Natural killer cell (primary cell): ENCODE data around the gene TOLLIP. TPM values are rescaled to one million over a fixed set of nuclear protein-coding genes. Genes with fewer than 3 reads are reported as not detected.
A peak's percentile ranks its signal among the peaks of the same experiment; 100 is the strongest.
"Not testable (repeated sequence)": the region's sequence is repeated elsewhere in the genome, so short reads cannot be mapped to it uniquely, and the experiment has no call there.

Experiments
- ATAC-seq, 3 donors: fragments of 150-1000 bp in 2 of 3; fragments of 200-7000 bp in 1 of 3; cut with Tn5 transposase; 1 replicate in 1 of 3; 2 replicates in 2 of 3; pipeline ENCODE4 v1.10.0; 2021; ENCODE audit warnings: mild to moderate bottlenecking in 2 of 3, moderate library complexity in 2 of 3
- DNase-seq, 2 donors: peaks; one replicate each; pipeline versions ENCODE4 v3.0.0 to v3.0.0-alpha.2; 2013 to 2021; ENCODE audit warnings: mixed read lengths in 1 of 2
- H3K27ac ChIP-seq: one replicate; pipeline ENCODE4 v1.5.1; 2013; ENCODE audit warnings: mild to moderate bottlenecking, low read length
- H3K27me3 ChIP-seq: one replicate; pipeline ENCODE4 v1.6.1; 2013; ENCODE audit warnings: low read length; ENCODE audit not compliant: control insufficient read depth, insufficient read depth
- H3K36me3 ChIP-seq: one replicate; pipeline ENCODE4 v1.6.1; 2013; ENCODE audit warnings: low read length; ENCODE audit not compliant: control insufficient read depth, insufficient read depth
- H3K4me1 ChIP-seq: one replicate; pipeline ENCODE4 v1.6.1; 2013; ENCODE audit warnings: low read length; ENCODE audit not compliant: control insufficient read depth, insufficient read depth
- H3K4me3 ChIP-seq: one replicate; pipeline ENCODE4 v1.5.1; 2013; ENCODE audit warnings: low read length
- H3K9me3 ChIP-seq: one replicate; pipeline ENCODE4 v1.6.1; 2013; ENCODE audit warnings: low read length; ENCODE audit not compliant: control insufficient read depth, insufficient read depth
- H3K27ac Mint-ChIP-seq, 2 donors: one replicate each; pipeline ENCODE4 v1.8.0; 2022; ENCODE audit warnings: mild to moderate bottlenecking in 2 of 2, mixed read lengths in 2 of 2, moderate library complexity in 1 of 2
- H3K27me3 Mint-ChIP-seq, 2 donors: one replicate each; pipeline ENCODE4 v1.8.0; 2022; ENCODE audit warnings: low read depth in 2 of 2, mixed read lengths in 2 of 2
- H3K36me3 Mint-ChIP-seq: one replicate; pipeline ENCODE4 v1.8.0; 2022; ENCODE audit warnings: mixed read lengths
- H3K4me1 Mint-ChIP-seq, 2 donors: one replicate each; pipeline ENCODE4 v1.8.0; 2022; ENCODE audit warnings: mixed read lengths in 2 of 2
- H3K4me3 Mint-ChIP-seq: one replicate; pipeline ENCODE4 v1.8.0; 2022; ENCODE audit warnings: mild to moderate bottlenecking, moderate library complexity, mixed read lengths
- H3K9me3 Mint-ChIP-seq, 2 donors: one replicate each; pipeline ENCODE4 v1.8.0; 2022; ENCODE audit warnings: mixed read lengths in 2 of 2
- WGBS: methylation state at CpG from one replicate; pipeline ENCODE4 v1.1.7; 2013; ENCODE audit warnings: missing lambda C conversion rate; ENCODE audit not compliant: insufficient coverage; 5-methylcytosine and 5-hydroxymethylcytosine counted together
- intact Hi-C: fragments of 100-400 bp; cut with micrococcal nuclease; formaldehyde crosslinking; loops from one replicate; pipeline ENCODE4 v1.14.2; 2022
- total RNA-seq, 4 donors: library from RNA; stranded (reverse); fragments of 120-200 nt in 1 of 4; gene quantifications; one replicate each; pipeline versions ENCODE4 v1.2.3 to v1.2.4, GENCODE V29; 2013 to 2022
- TF ChIP-seq, protein P1 (sequence below): fragments of 200-600 bp; IDR thresholded peaks from one replicate; pipeline ENCODE4 v1.8.0; 2022; ENCODE audit warnings: antibody characterized with exemption

Gene TOLLIP
- total RNA-seq, 3 donors from 2014 or later (not counting 1 experiment from before 2014, with no cell fraction given), result 49.3 to 61.8 (median 54.8) TPM

- no peak overlapping the region for H3K4me3 Mint-ChIP-seq
- no peaks in the 10 kb centered on the region for H3K9me3 Mint-ChIP-seq
- TF ChIP-seq, protein P1, sequence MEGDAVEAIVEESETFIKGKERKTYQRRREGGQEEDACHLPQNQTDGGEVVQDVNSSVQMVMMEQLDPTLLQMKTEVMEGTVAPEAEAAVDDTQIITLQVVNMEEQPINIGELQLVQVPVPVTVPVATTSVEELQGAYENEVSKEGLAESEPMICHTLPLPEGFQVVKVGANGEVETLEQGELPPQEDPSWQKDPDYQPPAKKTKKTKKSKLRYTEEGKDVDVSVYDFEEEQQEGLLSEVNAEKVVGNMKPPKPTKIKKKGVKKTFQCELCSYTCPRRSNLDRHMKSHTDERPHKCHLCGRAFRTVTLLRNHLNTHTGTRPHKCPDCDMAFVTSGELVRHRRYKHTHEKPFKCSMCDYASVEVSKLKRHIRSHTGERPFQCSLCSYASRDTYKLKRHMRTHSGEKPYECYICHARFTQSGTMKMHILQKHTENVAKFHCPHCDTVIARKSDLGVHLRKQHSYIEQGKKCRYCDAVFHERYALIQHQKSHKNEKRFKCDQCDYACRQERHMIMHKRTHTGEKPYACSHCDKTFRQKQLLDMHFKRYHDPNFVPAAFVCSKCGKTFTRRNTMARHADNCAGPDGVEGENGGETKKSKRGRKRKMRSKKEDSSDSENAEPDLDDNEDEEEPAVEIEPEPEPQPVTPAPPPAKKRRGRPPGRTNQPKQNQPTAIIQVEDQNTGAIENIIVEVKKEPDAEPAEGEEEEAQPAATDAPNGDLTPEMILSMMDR, result no peak
- intact Hi-C loops, result no loop called here
- DNase-seq (no peak), ATAC-seq (no peak)
- H3K36me3 Mint-ChIP-seq, result no peaks in the 10 kb centered on the region
- H3K4me1 Mint-ChIP-seq, result peaks cover 0 to 21% of the 10 kb centered on the region in 2 donors
- Histone ChIP-seq H3K36me3 (no peaks in the 10 kb centered on the region), H3K9me3 (peaks cover 4% of the 10 kb centered on the region), H3K27ac (no peak overlapping the region), H3K4me3 (no peak overlapping the region), H3K27me3 (no peaks in the 10 kb centered on the region), H3K4me1 (peaks cover 7% of the 10 kb centered on the region)
- H3K27me3 Mint-ChIP-seq, result no peaks in the 10 kb centered on the region
- peak overlapping the region; percentile 68 to 70 for H3K27ac Mint-ChIP-seq
- WGBS, result 96% methylated on average over 16 of the region's 16 CpGs
Measured at GRCh38 chr11:1251236-1251770, 58.1 kb downstream of the TOLLIP start.

DNA sequence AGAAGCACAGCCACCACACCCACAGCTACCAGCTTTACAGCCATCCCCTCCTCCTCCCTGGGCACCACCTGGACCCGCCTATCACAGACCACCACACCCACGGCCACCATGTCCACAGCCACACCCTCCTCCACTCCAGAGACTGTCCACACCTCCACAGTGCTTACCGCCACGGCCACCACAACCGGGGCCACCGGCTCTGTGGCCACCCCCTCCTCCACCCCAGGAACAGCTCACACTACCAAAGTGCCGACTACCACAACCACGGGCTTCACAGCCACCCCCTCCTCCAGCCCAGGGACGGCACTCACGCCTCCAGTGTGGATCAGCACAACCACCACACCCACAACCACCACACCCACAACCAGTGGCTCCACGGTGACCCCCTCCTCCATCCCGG, 59.0 kb downstream of the TOLLIP start:
- peak overlapping the region; percentile 68 to 70 for H3K27ac Mint-ChIP-seq
- H3K4me3 Mint-ChIP-seq, H3K27me3 Mint-ChIP-seq, H3K27ac ChIP-seq, H3K36me3 Mint-ChIP-seq, H3K27me3 ChIP-seq, intact Hi-C loops, DNase-seq, H3K4me3 ChIP-seq, ATAC-seq, H3K36me3 ChIP-seq, H3K4me1 ChIP-seq, H3K9me3 ChIP-seq, H3K9me3 Mint-ChIP-seq: not testable (repeated sequence)
- H3K4me1 Mint-ChIP-seq, result peaks cover 0 to 24% of the 10 kb centered on the region in 2 donors
- 52% methylated on average over 4 of the region's 12 CpGs for WGBS

DNA sequence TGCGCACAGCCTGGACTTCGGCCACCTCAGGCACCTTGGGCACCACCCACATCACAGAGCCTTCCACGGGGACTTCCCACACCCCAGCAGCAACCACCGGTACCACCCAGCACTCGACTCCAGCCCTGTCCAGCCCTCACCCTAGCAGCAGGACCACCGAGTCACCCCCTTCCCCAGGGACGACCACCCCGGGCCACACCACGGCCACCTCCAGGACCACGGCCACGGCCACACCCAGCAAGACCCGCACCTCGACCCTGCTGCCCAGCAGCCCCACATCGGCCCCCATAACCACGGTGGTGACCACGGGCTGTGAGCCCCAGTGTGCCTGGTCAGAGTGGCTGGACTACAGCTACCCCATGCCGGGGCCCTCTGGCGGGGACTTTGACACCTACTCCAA, 60.5 kb downstream of the TOLLIP start:
- H3K36me3 ChIP-seq, ATAC-seq, H3K27ac ChIP-seq, H3K4me3 ChIP-seq, H3K36me3 Mint-ChIP-seq, H3K4me1 ChIP-seq, DNase-seq, H3K4me3 Mint-ChIP-seq, H3K9me3 Mint-ChIP-seq, H3K27ac Mint-ChIP-seq, intact Hi-C loops, H3K27me3 ChIP-seq, H3K9me3 ChIP-seq, H3K27me3 Mint-ChIP-seq: not testable (repeated sequence)
- 100% methylated on average over 1 of the region's 18 CpGs for WGBS
- H3K4me1 Mint-ChIP-seq, result peaks cover 0 to 24% of the 10 kb centered on the region in 2 donors

DNA sequence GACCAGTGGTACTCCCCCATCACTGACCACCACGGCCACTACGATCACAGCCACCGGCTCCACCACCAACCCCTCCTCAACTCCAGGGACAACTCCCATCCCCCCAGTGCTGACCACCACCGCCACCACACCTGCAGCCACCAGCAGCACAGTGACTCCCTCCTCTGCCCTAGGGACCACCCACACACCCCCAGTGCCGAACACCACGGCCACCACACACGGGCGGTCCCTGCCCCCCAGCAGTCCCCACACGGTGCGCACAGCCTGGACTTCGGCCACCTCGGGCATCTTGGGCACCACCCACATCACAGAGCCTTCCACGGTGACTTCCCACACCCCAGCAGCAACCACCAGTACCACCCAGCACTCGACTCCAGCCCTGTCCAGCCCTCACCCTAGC, 62.4 kb downstream of the TOLLIP start:
- DNase-seq, ATAC-seq, intact Hi-C loops, H3K4me3 Mint-ChIP-seq, H3K9me3 Mint-ChIP-seq, H3K27ac ChIP-seq, H3K36me3 Mint-ChIP-seq, H3K4me3 ChIP-seq, H3K27me3 Mint-ChIP-seq, H3K36me3 ChIP-seq, H3K27me3 ChIP-seq, H3K27ac Mint-ChIP-seq, H3K9me3 ChIP-seq: not testable (repeated sequence)
- H3K4me1 ChIP-seq, result peaks cover 15% of the 10 kb centered on the region
- 98% methylated on average over 9 of the region's 14 CpGs for WGBS
- H3K4me1 Mint-ChIP-seq, result peaks cover 0 to 31% of the 10 kb centered on the region in 2 donors

DNA sequence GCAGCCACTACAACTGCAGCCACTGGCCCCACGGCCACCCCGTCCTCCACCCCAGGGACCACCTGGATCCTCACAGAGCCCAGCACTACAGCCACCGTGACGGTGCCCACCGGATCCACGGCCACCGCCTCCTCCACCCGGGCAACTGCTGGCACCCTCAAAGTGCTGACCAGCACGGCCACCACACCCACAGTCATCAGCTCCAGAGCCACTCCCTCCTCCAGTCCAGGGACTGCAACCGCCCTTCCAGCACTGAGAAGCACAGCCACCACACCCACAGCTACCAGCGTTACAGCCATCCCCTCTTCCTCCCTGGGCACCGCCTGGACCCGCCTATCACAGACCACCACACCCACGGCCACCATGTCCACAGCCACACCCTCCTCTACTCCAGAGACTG, 63.1 kb downstream of the TOLLIP start:
- H3K4me3 ChIP-seq, H3K27me3 Mint-ChIP-seq, H3K9me3 ChIP-seq, H3K9me3 Mint-ChIP-seq, DNase-seq, ATAC-seq, H3K27me3 ChIP-seq, intact Hi-C loops, H3K27ac ChIP-seq, H3K36me3 ChIP-seq, H3K36me3 Mint-ChIP-seq, H3K4me3 Mint-ChIP-seq: not testable (repeated sequence)
- peak overlapping the region; percentile 61 to 76 for H3K27ac Mint-ChIP-seq
- H3K4me1 ChIP-seq, result peaks cover 16% of the 10 kb centered on the region
- WGBS, result 88% methylated on average over 14 of the region's 14 CpGs
- H3K4me1 Mint-ChIP-seq, result peaks cover 0 to 33% of the 10 kb centered on the region in 2 donors

- H3K27ac Mint-ChIP-seq, H3K27me3 Mint-ChIP-seq, H3K4me3 Mint-ChIP-seq, H3K9me3 Mint-ChIP-seq, H3K27me3 ChIP-seq, intact Hi-C loops, H3K4me3 ChIP-seq, H3K36me3 ChIP-seq, H3K36me3 Mint-ChIP-seq, H3K9me3 ChIP-seq, ATAC-seq, H3K27ac ChIP-seq, DNase-seq: not testable (repeated sequence)
- 97% methylated on average over 13 of the region's 14 CpGs for WGBS
- peaks cover 0 to 28% of the 10 kb centered on the region in 2 donors for H3K4me1 Mint-ChIP-seq
- peaks cover 11% of the 10 kb centered on the region for H3K4me1 ChIP-seq
Measured at GRCh38 chr11:1245717-1246116, 63.7 kb downstream of the TOLLIP start.

- peaks cover 11% of the 10 kb centered on the region for H3K4me1 ChIP-seq
- DNase-seq, H3K36me3 Mint-ChIP-seq, intact Hi-C loops, H3K4me3 Mint-ChIP-seq, H3K27ac Mint-ChIP-seq, H3K36me3 ChIP-seq, H3K9me3 ChIP-seq, H3K9me3 Mint-ChIP-seq, H3K4me3 ChIP-seq, H3K27me3 ChIP-seq, H3K27ac ChIP-seq, ATAC-seq, H3K27me3 Mint-ChIP-seq: not testable (repeated sequence)
- peaks cover 0 to 20% of the 10 kb centered on the region in 2 donors for H3K4me1 Mint-ChIP-seq
- 76% methylated on average over 7 of the region's 9 CpGs for WGBS
Measured at GRCh38 chr11:1244557-1244956, 64.9 kb downstream of the TOLLIP start.
